HG02870 (cell line): Measurements from ENCODE around the gene PCBD1.

Experiments
- ATAC-seq: cut with Tn5 transposase; IDR thresholded peaks from one replicate; pipeline ENCODE4 v1.9.1; 2021; ENCODE audit warnings: mild to moderate bottlenecking, moderate library complexity; ENCODE audit not compliant: unreplicated experiment

PCBD1 gene

GRCh38 chr10:70918851-70919530 lies 30.6 kb upstream of the PCBD1 start:
- ATAC-seq, result no peak

- ATAC-seq, result no peak
Measured at GRCh38 chr10:70917635-70918034, 29.3 kb upstream of the PCBD1 start.

- ATAC-seq, result no peak
Measured at GRCh38 chr10:70917226-70917625, 28.9 kb upstream of the PCBD1 start.

- ATAC-seq, result no peak
Measured at GRCh38 chr10:70916241-70916640, 27.9 kb upstream of the PCBD1 start.

GRCh38 chr10:70915806-70916205 lies 27.4 kb upstream of the PCBD1 start:
- no peak for ATAC-seq

GRCh38 chr10:70915206-70915605 lies 26.8 kb upstream of the PCBD1 start:
- no peak for ATAC-seq

GRCh38 chr10:70914316-70914864 lies 26.0 kb upstream of the PCBD1 start:
- ATAC-seq, result no peak

- no peak for ATAC-seq
Measured at GRCh38 chr10:70913893-70914240, 25.5 kb upstream of the PCBD1 start.

- no peak for ATAC-seq
Measured at GRCh38 chr10:70913191-70913892, 25.0 kb upstream of the PCBD1 start.

- ATAC-seq, result no peak
Measured at GRCh38 chr10:70912556-70912955, 24.2 kb upstream of the PCBD1 start.

- no peak for ATAC-seq
Measured at GRCh38 chr10:70911386-70911785, 23.0 kb upstream of the PCBD1 start.

GRCh38 chr10:70910486-70911341 lies 22.3 kb upstream of the PCBD1 start:
- no peak for ATAC-seq

GRCh38 chr10:70909326-70909935 lies 21.1 kb upstream of the PCBD1 start:
- no peak for ATAC-seq

GRCh38 chr10:70908406-70909296 lies 20.3 kb upstream of the PCBD1 start:
- no peak for ATAC-seq

GRCh38 chr10:70907637-70908405 lies 19.5 kb upstream of the PCBD1 start:
- ATAC-seq, result no peak

- no peak for ATAC-seq
Measured at GRCh38 chr10:70906953-70907636, 18.7 kb upstream of the PCBD1 start.

- no peak for ATAC-seq
Measured at GRCh38 chr10:70906031-70906783, 17.8 kb upstream of the PCBD1 start.
